Endometrial microvascular endothelial cells (primary cell): Measurements from ENCODE around the gene SAMD4B. TPM values are rescaled to one million over a fixed set of nuclear protein-coding genes. Genes with fewer than 3 reads are reported as not detected.

Source experiments
- in situ Hi-C: cut with HindIII; loops from 2 replicates; pipeline ENCODE4 v1.10.0; 2017; ENCODE audit warnings: low sequenced_read_pairs, low pct_unique_long_range_greater_than_20kb; ENCODE audit errors: inconsistent ontology term
- total RNA-seq: library from RNA; depleted of rRNA; stranded (reverse); fragments of >200 nt; gene quantifications from one replicate; pipeline ENCODE4 v1.2.3, GENCODE V29; 2015; ENCODE audit errors: inconsistent ontology term

Gene SAMD4B
- total RNA-seq, 1 donor from 2014 or later = 87.2 TPM

- in situ Hi-C loops = no loop called here
These were observed 61.4 kb downstream of the SAMD4B start for GRCh38 chr19:39403331-39404312.

- in situ Hi-C loops = no loop called here
These were observed 63.2 kb downstream of the SAMD4B start for GRCh38 chr19:39405261-39405957.

GRCh38 chr19:39405958-39406655 is 63.9 kb downstream of the SAMD4B start:
- in situ Hi-C loops = no loop called here

GRCh38 chr19:39406656-39407409 is 64.6 kb downstream of the SAMD4B start, which contains the start of gene ZFP36:
Gene ZFP36, plus strand, starts transcription at chr19:39406847. Its CDS starts 58 bp downstream, at chr19:39406905.
- in situ Hi-C loops = no loop called here

GRCh38 chr19:39407410-39407659 is 65.1 kb downstream of the SAMD4B start:
- in situ Hi-C loops = no loop called here

- in situ Hi-C loops = no loop called here
These were observed 65.6 kb downstream of the SAMD4B start for GRCh38 chr19:39407660-39408391.

- in situ Hi-C loops = no loop called here
These were observed 66.4 kb downstream of the SAMD4B start for GRCh38 chr19:39408392-39409207.

GRCh38 chr19:39409208-39410016 is 67.2 kb downstream of the SAMD4B start:
- in situ Hi-C loops = no loop called here

- in situ Hi-C loops = no loop called here
These were observed 68.0 kb downstream of the SAMD4B start for GRCh38 chr19:39410017-39410830.

GRCh38 chr19:39410831-39411080 is 68.5 kb downstream of the SAMD4B start:
- in situ Hi-C loops = no loop called here

GRCh38 chr19:39411081-39411831 is 69.0 kb downstream of the SAMD4B start:
- in situ Hi-C loops = no loop called here

- in situ Hi-C loops = no loop called here
These were observed 69.5 kb downstream of the SAMD4B start for GRCh38 chr19:39411832-39412099.

- in situ Hi-C loops = no loop called here
These were observed 70.1 kb downstream of the SAMD4B start, which contains the start of gene PLEKHG2 for GRCh38 chr19:39412100-39412866. Gene PLEKHG2, plus strand, starts transcription at chr19:39412669. Its CDS starts 1,418 bp downstream, at chr19:39414087.

GRCh38 chr19:39412867-39413271 is 70.6 kb downstream of the SAMD4B start:
- in situ Hi-C loops = no loop called here
